CD14-positive monocyte (primary cell): Measurements from ENCODE around the gene HSPB9. TPM values are rescaled to one million over a fixed set of nuclear protein-coding genes. Genes with fewer than 3 reads are reported as not detected.

Experiments used
- DNase-seq, 3 donors: peaks; one replicate each; pipeline ENCODE4 v3.0.0-alpha.2; 2011 to 2022
- H2AFZ ChIP-seq: 2 replicates; pipeline ENCODE4 v1.6.0; 2012; ENCODE audit warnings: mild to moderate bottlenecking, low read depth, low read length, inconsistent platforms; ENCODE audit not compliant: insufficient read depth, poor library complexity, severe bottlenecking
- H3K27ac ChIP-seq, 2 donors: 1 replicate in 1 of 2; 2 replicates in 1 of 2; pipeline ENCODE4 v1.5.1; 2012 to 2013; ENCODE audit warnings: low read length in 2 of 2, control low read depth in 1 of 2, inconsistent platforms in 1 of 2, low read depth in 1 of 2, mild to moderate bottlenecking in 1 of 2
- H3K27me3 ChIP-seq, 2 donors: one replicate each; pipeline versions ENCODE4 v1.6.0 to v1.6.1; 2011 to 2013; ENCODE audit warnings: low read length in 2 of 2; ENCODE audit not compliant: control insufficient read depth in 2 of 2, insufficient read depth in 2 of 2
- H3K36me3 ChIP-seq, 2 donors: replicated peaks in 1 of 2; 1 replicate in 1 of 2; 2 replicates in 1 of 2; pipeline versions ENCODE4 v1.5.1 to v1.6.1; 2012 to 2013; ENCODE audit warnings: low read length in 2 of 2, control low read depth in 1 of 2, inconsistent platforms in 1 of 2, mild to moderate bottlenecking in 1 of 2; ENCODE audit not compliant: insufficient read depth in 2 of 2, control insufficient read depth in 1 of 2
- H3K4me1 ChIP-seq, 2 donors: 1 replicate in 1 of 2; 2 replicates in 1 of 2; pipeline versions ENCODE4 v1.5.1 to v1.6.1; 2012 to 2013; ENCODE audit warnings: low read length in 2 of 2, control low read depth in 1 of 2, inconsistent platforms in 1 of 2, mild to moderate bottlenecking in 1 of 2, moderate library complexity in 1 of 2; ENCODE audit not compliant: insufficient read depth in 2 of 2, control insufficient read depth in 1 of 2
- H3K4me2 ChIP-seq: replicated peaks from 2 replicates; pipeline ENCODE3; 2012; ENCODE audit warnings: low read length, moderate library complexity, mild to moderate bottlenecking; ENCODE audit not compliant: poor library complexity, severe bottlenecking; ENCODE audit errors: extremely low read depth
- H3K4me3 ChIP-seq, 3 experiments: fragments of 200-600 bp in 1 of 3; sonication (generic) in 1 of 3; replicated peaks in 1 of 3; 1 replicate in 2 of 3; 2 replicates in 1 of 3; pipeline ENCODE4 v1.5.1; 2011 to 2013; ENCODE audit warnings: low read length in 3 of 3, mild to moderate bottlenecking in 3 of 3, control low read depth in 2 of 3, low read depth in 2 of 3, inconsistent platforms in 1 of 3, moderate library complexity in 1 of 3
- H3K79me2 ChIP-seq: 2 replicates; pipeline ENCODE4 v1.6.0; 2012; ENCODE audit warnings: mild to moderate bottlenecking, control low read depth, inconsistent platforms, low read length, moderate library complexity; ENCODE audit not compliant: insufficient read depth
- H3K9ac ChIP-seq: 2 replicates; pipeline ENCODE4 v1.6.0; 2017; ENCODE audit warnings: low read length, mild to moderate bottlenecking; ENCODE audit not compliant: insufficient read depth, poor library complexity, severe bottlenecking
- H3K9me3 ChIP-seq, 2 donors: replicated peaks in 1 of 2; 1 replicate in 1 of 2; 2 replicates in 1 of 2; pipeline versions ENCODE4 v1.5.1 to v1.6.1; 2012 to 2013; ENCODE audit warnings: low read length in 2 of 2, control low read depth in 1 of 2; ENCODE audit not compliant: control insufficient read depth in 1 of 2, insufficient read depth in 1 of 2
- H4K20me1 ChIP-seq: 2 replicates; pipeline ENCODE4 v1.6.0; 2012; ENCODE audit warnings: mild to moderate bottlenecking, low read length, control low read depth, moderate library complexity; ENCODE audit not compliant: insufficient read depth
- H3K27ac Mint-ChIP-seq, 7 donors: one replicate each; pipeline ENCODE4 v1.8.0; 2020; ENCODE audit warnings: mild to moderate bottlenecking in 7 of 7, mixed read lengths in 7 of 7, moderate library complexity in 6 of 7, inconsistent platforms in 2 of 7
- H3K27me3 Mint-ChIP-seq, 3 donors: one replicate each; pipeline ENCODE4 v1.8.0; 2021 to 2022; ENCODE audit warnings: low read depth in 3 of 3, mild to moderate bottlenecking in 3 of 3, mixed read lengths in 3 of 3, moderate library complexity in 3 of 3, inconsistent platforms in 1 of 3
- H3K36me3 Mint-ChIP-seq, 2 donors: one replicate each; pipeline ENCODE4 v1.8.0; 2020; ENCODE audit warnings: mixed read lengths in 2 of 2, inconsistent platforms in 1 of 2, mild to moderate bottlenecking in 1 of 2
- H3K4me1 Mint-ChIP-seq: one replicate; pipeline ENCODE4 v1.8.0; 2020; ENCODE audit warnings: mild to moderate bottlenecking, mixed read lengths
- H3K4me3 Mint-ChIP-seq, 2 donors: one replicate each; pipeline ENCODE4 v1.8.0; 2020; ENCODE audit warnings: mild to moderate bottlenecking in 2 of 2, mixed read lengths in 2 of 2, moderate library complexity in 1 of 2
- H3K9me3 Mint-ChIP-seq, 7 donors: one replicate each; pipeline ENCODE4 v1.8.0; 2020 to 2022; ENCODE audit warnings: mixed read lengths in 7 of 7, mild to moderate bottlenecking in 6 of 7, moderate library complexity in 6 of 7, inconsistent platforms in 2 of 7
- CTCF ChIP-seq: fragments of 200-600 bp; IDR thresholded peaks from one replicate; pipeline ENCODE4 v1.8.0; 2022; ENCODE audit warnings: antibody characterized with exemption, mild to moderate bottlenecking
- WGBS: methylation state at CpG from one replicate; pipeline ENCODE4 v1.1.5; 2013; ENCODE audit warnings: missing lambda C conversion rate; ENCODE audit not compliant: insufficient coverage; 5-methylcytosine and 5-hydroxymethylcytosine counted together
- intact Hi-C, 2 donors: fragments of 100-400 bp; cut with micrococcal nuclease; formaldehyde crosslinking; loops; one replicate each; pipeline versions ENCODE4 v1.15.0 to v1.15.1; 2023
- polyA plus RNA-seq, 3 donors: library from polyadenylated mRNA; depleted of rRNA in 1 of 3; unstranded in 2 of 3; stranded (reverse) in 1 of 3; fragments of 300-500 nt in 2 of 3; fragments of >200 nt in 1 of 3; fragmentation: Illumina TruSeq in 2 of 3; gene quantifications; 1 replicate in 2 of 3; 2 replicates in 1 of 3; pipeline ENCODE4 v1.2.3, GENCODE V29; 2012 to 2021

Gene HSPB9
- polyA plus RNA-seq, 3 donors: 0.04 TPM; not detected in 2

DNA sequence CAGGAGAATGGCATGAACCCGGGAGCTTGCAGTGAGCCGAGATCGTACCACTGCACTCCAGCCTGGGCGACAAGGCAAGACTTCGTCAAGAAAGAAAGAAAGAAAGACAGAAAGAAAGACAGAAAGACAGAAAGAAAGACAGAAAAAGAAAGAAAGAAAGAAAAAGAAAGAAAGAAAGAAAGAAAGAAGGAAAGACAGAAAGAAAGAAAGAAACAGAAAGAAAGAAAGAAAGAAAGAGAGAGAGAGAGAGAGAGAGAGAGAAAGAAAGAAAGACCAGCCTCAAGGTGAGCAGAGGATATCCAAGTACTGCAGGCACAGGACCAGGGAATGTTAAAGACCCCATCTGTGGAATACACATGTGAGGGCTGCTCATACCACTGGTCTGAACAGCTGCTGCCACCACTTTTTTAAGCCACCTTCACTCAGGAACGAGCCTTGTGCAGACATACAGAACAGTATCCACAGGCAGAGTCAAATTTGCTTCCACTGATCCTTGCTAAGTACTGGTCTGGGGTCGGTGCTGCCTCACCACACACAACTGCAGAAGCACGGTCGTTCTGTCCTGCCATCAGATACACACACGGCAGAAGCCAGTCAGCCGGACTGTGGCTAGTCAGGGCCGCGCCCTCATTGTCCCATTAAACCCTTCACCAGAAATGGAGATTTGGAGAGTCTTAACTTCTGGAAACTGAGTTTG, 24.5 kb downstream of the HSPB9 start:
- Histone ChIP-seq H3K4me2 (no peak overlapping the region), H3K27me3 (no peaks in the 10 kb centered on the region), H2AFZ (no peak overlapping the region), H3K4me3 (no peak overlapping the region), H4K20me1 (peaks cover 98% of the 10 kb centered on the region), H3K79me2 (peaks cover 98% of the 10 kb centered on the region), H3K4me1 (peaks cover 0 to 1% of the 10 kb centered on the region in 2 donors), H3K9me3 (no peaks in the 10 kb centered on the region), H3K27ac (no peak overlapping the region), H3K9ac (no peak overlapping the region), H3K36me3 (peaks cover 41 to 84% of the 10 kb centered on the region in 2 donors)
- Mint-ChIP-seq H3K4me1 (peaks cover 24% of the 10 kb centered on the region), H3K9me3 (no peaks in the 10 kb centered on the region), H3K36me3 (peaks cover 41 to 73% of the 10 kb centered on the region in 2 donors), H3K4me3 (no peak overlapping the region), H3K27me3 (no peaks in the 10 kb centered on the region), H3K27ac (peak overlapping the region in 1 of 7 donors; percentile 34)
- WGBS: 96% methylated on average over 4 of the region's 13 CpGs
- intact Hi-C loops: no loop called here
- TF ChIP-seq CTCF: no peak
- DNase-seq: no peak

DNA sequence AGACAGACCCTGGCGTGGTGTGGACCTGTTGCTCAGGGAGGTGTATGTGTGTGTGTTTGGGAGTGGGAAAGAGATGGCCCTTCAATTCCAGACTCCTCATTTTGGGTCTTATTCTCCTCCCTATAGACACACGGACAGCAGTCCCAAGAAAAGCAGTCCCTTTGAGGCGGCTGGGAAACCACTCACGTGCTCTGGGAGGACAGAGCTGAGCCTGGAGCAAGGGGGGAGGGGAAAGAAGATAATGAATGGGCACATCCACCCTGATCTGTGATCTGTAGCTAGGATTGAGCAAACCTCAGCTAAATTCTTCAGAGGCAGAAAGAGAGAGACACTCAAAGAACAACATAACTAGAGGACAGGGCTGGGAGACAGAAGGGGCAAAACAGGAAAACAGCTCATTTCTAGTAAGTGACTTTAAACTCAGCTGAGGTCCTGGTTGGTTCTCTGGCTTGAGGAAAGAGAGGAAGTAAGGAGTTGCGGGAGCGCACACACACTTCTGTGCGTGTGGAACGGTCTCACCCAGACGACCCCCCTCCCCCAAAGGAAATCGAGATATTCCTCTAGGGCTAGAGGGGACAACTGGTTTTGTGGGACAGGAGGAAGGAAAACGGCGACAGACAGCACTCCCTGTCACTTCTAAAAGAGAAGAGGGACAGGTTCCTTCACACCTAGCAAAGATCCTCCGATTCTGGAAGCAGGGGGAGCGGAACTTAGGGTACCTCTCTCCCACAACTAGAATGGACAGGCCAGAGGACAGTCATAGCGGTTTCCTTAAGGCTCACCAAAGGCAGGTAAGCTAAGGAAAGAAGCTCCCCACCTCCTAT, 31.5 kb downstream of the HSPB9 start:
- WGBS: no CpG with 5 or more reads among the region's 15 CpGs
- intact Hi-C loops: loop anchor here in 1 of 2 donors (2.0 kb wide), 1 partner anchor 187 kb away; the partner anchor contains the start of gene CNP
- no peak for TF ChIP-seq CTCF
- H3K9me3 ChIP-seq: no peaks in the 10 kb centered on the region
- peak; percentile 48 to 76 (median 69) for DNase-seq
- H3K4me3 ChIP-seq: peak overlapping the region; percentile 84 to 89 (median 88)
- H3K27me3 ChIP-seq: no peaks in the 10 kb centered on the region
- Mint-ChIP-seq H3K27me3 (peaks cover 0 to 2% (median 0%) of the 10 kb centered on the region in 3 donors), H3K4me3 (peak overlapping the region; percentile 93 to 97), H3K27ac (peak overlapping the region; percentile 88 to 97 (median 93)), H3K9me3 (no peaks in the 10 kb centered on the region), H3K36me3 (peaks cover 15 to 30% of the 10 kb centered on the region in 2 donors), H3K4me1 (peaks cover 36% of the 10 kb centered on the region)
- peaks cover 19 to 34% of the 10 kb centered on the region in 2 donors for H3K4me1 ChIP-seq
- peak overlapping the region; percentile 53 for H2AFZ ChIP-seq
- H3K27ac ChIP-seq: peak overlapping the region; percentile 78 to 87
- peak overlapping the region; percentile 75 for H3K4me2 ChIP-seq
- H3K36me3 ChIP-seq: peaks cover 11 to 29% of the 10 kb centered on the region in 2 donors
- H4K20me1 ChIP-seq: peaks cover 56% of the 10 kb centered on the region
- H3K9ac ChIP-seq: peak overlapping the region; percentile 94
- H3K79me2 ChIP-seq: peaks cover 58% of the 10 kb centered on the region
